Stomach (tissue), 9 donors: ENCODE measurements around the gene NCDN. TPM values are rescaled to one million over a fixed set of nuclear protein-coding genes. Genes with fewer than 3 reads are reported as not detected.

ENCODE experiments used
- DNase-seq, 2 donors: peaks; one replicate each; pipeline versions ENCODE4 v3.0.0 to v3.0.0-alpha.2; 2013 to 2019
- H3K27ac ChIP-seq, 5 donors: fragments of 200-600 bp in 4 of 5; sonication (generic) in 4 of 5; one replicate each; pipeline ENCODE4 v1.5.1; 2013 to 2019; ENCODE audit warnings: mild to moderate bottlenecking in 1 of 5, moderate library complexity in 1 of 5
- H3K27me3 ChIP-seq, 3 donors: fragments of 200-600 bp; sonication (generic); one replicate each; pipeline ENCODE4 v1.5.1; 2017 to 2019; ENCODE audit warnings: mixed run types in 1 of 3
- H3K36me3 ChIP-seq, 4 donors: fragments of 200-600 bp; sonication (generic); 1 replicate in 3 of 4; 2 replicates in 1 of 4; pipeline ENCODE4 v1.5.1; 2016 to 2019
- H3K4me1 ChIP-seq, 4 donors: fragments of 200-600 bp; sonication (generic); one replicate each; pipeline ENCODE4 v1.5.1; 2016 to 2019
- H3K4me3 ChIP-seq, 4 donors: fragments of 200-600 bp; sonication (generic) in 3 of 4; one replicate each; pipeline ENCODE4 v1.5.1; 2016 to 2019; ENCODE audit warnings: mild to moderate bottlenecking in 1 of 4
- H3K9me3 ChIP-seq, 4 donors: fragments of 200-600 bp; sonication (generic); one replicate each; pipeline ENCODE4 v1.5.1; 2016 to 2019
- CTCF ChIP-seq, 7 experiments: fragments of 450-650 bp in 4 of 7; fragments of 200-600 bp in 3 of 7; sonication (generic) in 3 of 7; IDR thresholded peaks; one replicate each; pipeline ENCODE4 v1.5.1; 2016 to 2019; ENCODE audit warnings: antibody characterized with exemption in 7 of 7, control low read depth in 2 of 7, mild to moderate bottlenecking in 1 of 7
- EP300 ChIP-seq: sonication (generic); formaldehyde crosslinking; IDR thresholded peaks from one replicate; pipeline ENCODE4 v1.6.1; 2017; ENCODE audit warnings: antibody characterized with exemption
- POLR2A ChIP-seq, 4 donors: fragments of 450-650 bp; IDR thresholded peaks; one replicate each; pipeline ENCODE4 v1.6.1; 2016; ENCODE audit warnings: antibody characterized with exemption in 4 of 4, control low read depth in 2 of 4, mild to moderate bottlenecking in 1 of 4, moderate library complexity in 1 of 4
- POLR2AphosphoS5 ChIP-seq, 3 donors: sonication (generic); formaldehyde crosslinking; IDR thresholded peaks; one replicate each; pipeline ENCODE4 v1.6.1; 2016; ENCODE audit warnings: antibody characterized with exemption in 3 of 3
- WGBS, 5 donors: extraction: QIAGEN DNeasy Blood & Tissue Kit in 3 of 5; methylation state at CpG; one replicate each; pipeline versions ENCODE4 v1.1.5 to v1.1.7; 2013 to 2018; 5-methylcytosine and 5-hydroxymethylcytosine counted together
- intact Hi-C: fragments of 100-400 bp; cut with DNase I; formaldehyde crosslinking; loops from one replicate; pipeline ENCODE4 v1.15.1; 2023; ENCODE audit warnings: low total_unique reads
- polyA plus RNA-seq, 3 donors: library from polyadenylated mRNA; stranded (reverse); fragments of 200-250 nt; gene quantifications; one replicate each; pipeline ENCODE4 v1.2.3, GENCODE V29; 2013
- total RNA-seq, 5 donors: library from RNA; depleted of rRNA; stranded (reverse); fragments of >200 nt; gene quantifications; one replicate each; pipeline versions ENCODE4 v1.1.0 to v1.2.3, GENCODE V29; 2014 to 2016
- donor health status: healthy with polysubstance abuse.
- donor health status: Bipolar disorder and iron deficiency.
- donor health status: healthy.

Gene NCDN
- total and polyA plus RNA-seq, 8 donors, result 5.3 to 92.9 (median 12.4) TPM

DNA sequence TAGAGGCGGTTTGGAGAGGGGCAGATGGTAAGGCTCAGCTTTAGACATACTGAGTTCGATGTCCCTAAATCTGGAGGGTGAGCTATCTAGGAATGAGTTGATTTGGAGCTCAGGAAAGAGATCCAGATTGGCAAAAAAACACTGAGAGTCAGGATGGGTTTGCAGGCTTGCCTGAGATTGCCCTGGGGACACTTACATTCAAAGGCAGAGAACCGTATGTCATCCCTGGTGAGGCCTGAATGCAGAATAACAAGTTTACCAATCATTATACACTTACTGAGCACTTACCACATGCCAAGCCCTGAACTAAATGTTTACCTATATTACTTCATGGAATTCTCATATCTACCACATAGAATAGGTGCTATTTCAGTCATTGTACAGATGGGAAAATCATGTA lies 43.0 kb downstream of the NCDN start:
- intact Hi-C loops, result no loop called here
- no peaks in the 10 kb centered on the region for H3K9me3 ChIP-seq
- no peaks in the 10 kb centered on the region for H3K4me1 ChIP-seq
- no peak overlapping the region for H3K4me3 ChIP-seq
- no peak overlapping the region for H3K27ac ChIP-seq
- WGBS, 5 donors, result 88 to 96% (median 93%) methylated on average over 3 of the region's 3 CpGs
- H3K36me3 ChIP-seq, result peaks cover 31 to 74% (median 66%) of the 10 kb centered on the region in 4 donors
- H3K27me3 ChIP-seq, result no peaks in the 10 kb centered on the region
- TF ChIP-seq POLR2A (IDR thresholded peaks at IDR 0.05) (no peak), CTCF (IDR thresholded peaks at IDR 0.05) (no peak), EP300 (no peak), POLR2AphosphoS5 (IDR thresholded peaks at IDR 0.05) (no peak)
- no peak for DNase-seq

DNA sequence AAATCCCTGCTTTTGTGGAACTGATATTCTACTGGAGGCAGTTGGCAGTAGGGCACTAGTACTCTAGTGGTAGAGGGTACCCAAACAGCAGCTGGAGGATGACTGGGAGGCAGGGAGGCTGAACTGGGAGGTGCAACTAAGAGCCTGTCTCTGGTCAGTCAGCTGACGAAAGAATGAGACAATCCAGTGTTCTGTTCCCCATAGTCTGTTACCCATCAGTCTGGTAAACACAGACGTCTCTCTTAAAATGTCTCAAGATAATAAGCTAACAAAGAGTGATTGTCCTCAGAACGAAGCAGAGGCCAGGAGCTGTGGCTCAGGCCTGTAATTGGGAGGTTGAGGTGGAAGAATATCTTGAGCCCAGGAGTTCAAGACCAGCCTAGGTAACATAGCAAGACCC lies 45.9 kb downstream of the NCDN start:
- H3K36me3 ChIP-seq, result peaks cover 43 to 96% (median 92%) of the 10 kb centered on the region in 4 donors
- intact Hi-C loops, result no loop called here
- 50 to 66% (median 62%) methylated on average over 3 of the region's 3 CpGs for WGBS, 5 donors

DNA sequence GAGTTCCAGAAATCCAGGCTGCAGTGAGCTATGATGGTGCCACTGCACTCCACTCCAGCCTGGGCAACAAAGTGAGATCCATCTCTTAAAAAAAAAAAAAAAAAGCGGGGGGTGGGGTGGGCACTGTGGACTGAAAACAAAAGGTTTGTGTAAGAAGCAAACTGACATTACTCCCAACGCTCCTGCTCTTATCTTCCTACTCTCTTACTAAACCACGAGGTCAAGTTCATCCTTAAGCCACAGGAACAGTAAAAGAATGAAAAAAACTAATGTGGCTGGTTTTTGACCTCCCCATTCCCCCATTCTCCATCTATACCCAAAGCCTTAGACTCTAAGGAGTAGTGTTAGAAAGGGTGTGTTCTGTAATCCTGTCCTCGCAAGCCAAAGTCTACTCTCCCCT lies 46.3 kb downstream of the NCDN start:
- H3K36me3 ChIP-seq, result peaks cover 46 to 96% (median 95%) of the 10 kb centered on the region in 4 donors

More for the DNA sequence above, 45.9 kb downstream of the NCDN start:
- H3K27me3 ChIP-seq, result no peaks in the 10 kb centered on the region
- no peak for DNase-seq
- no peak overlapping the region for H3K27ac ChIP-seq
- no peak overlapping the region for H3K4me3 ChIP-seq
- TF ChIP-seq EP300 (no peak), CTCF (IDR thresholded peaks at IDR 0.05) (no peak), POLR2A (IDR thresholded peaks at IDR 0.05) (no peak), POLR2AphosphoS5 (IDR thresholded peaks at IDR 0.05) (no peak)
- H3K4me1 ChIP-seq, result no peaks in the 10 kb centered on the region
- H3K9me3 ChIP-seq, result no peaks in the 10 kb centered on the region

GRCh38 chr1:35605071-35605866 lies 47.7 kb downstream of the NCDN start:
- Histone ChIP-seq H3K4me3 (no peak overlapping the region), H3K27ac (no peak overlapping the region), H3K27me3 (no peaks in the 10 kb centered on the region), H3K4me1 (no peaks in the 10 kb centered on the region), H3K36me3 (peaks cover 50 to 98% (median 97%) of the 10 kb centered on the region in 4 donors), H3K9me3 (no peaks in the 10 kb centered on the region)
- WGBS, 5 donors, result 84 to 89% (median 86%) methylated on average over 6 of the region's 6 CpGs
- DNase-seq, result no peak
- no peak for TF ChIP-seq EP300
- no peak for TF ChIP-seq CTCF (IDR thresholded peaks at IDR 0.05)
- intact Hi-C loops, result no loop called here

More for the DNA sequence above, 46.3 kb downstream of the NCDN start:
- no peaks in the 10 kb centered on the region for H3K27me3 ChIP-seq
- TF ChIP-seq POLR2A (IDR thresholded peaks at IDR 0.05) (no peak), CTCF (IDR thresholded peaks at IDR 0.05) (no peak), EP300 (no peak), POLR2AphosphoS5 (IDR thresholded peaks at IDR 0.05) (no peak)
- no peaks in the 10 kb centered on the region for H3K9me3 ChIP-seq
- DNase-seq, result no peak
- WGBS, 5 donors, result 74 to 82% (median 81%) methylated on average over 4 of the region's 4 CpGs
- no peak overlapping the region for H3K4me3 ChIP-seq
- no peak overlapping the region for H3K27ac ChIP-seq
- intact Hi-C loops, result no loop called here
- no peaks in the 10 kb centered on the region for H3K4me1 ChIP-seq
